ENCODE results near the gene EPB41L5. TPM values are rescaled to one million over a fixed set of nuclear protein-coding genes. Genes with fewer than 3 reads are reported as not detected.

EPB41L5 gene
- total RNA-seq, 1 experiment from 2014 or later: 34.9 TPM

- Mint-ChIP-seq H3K27me3 (ENCODE audit: low read depth) (peaks cover 37% of the 10 kb centered on the region), H3K27ac (no peak overlapping the region), H3K4me3 (no peak overlapping the region), H3K36me3 (no peaks in the 10 kb centered on the region), H3K4me1 (peaks cover 5% of the 10 kb centered on the region; the same call in 1 of the 2 replicates), H3K9me3 (no peaks in the 10 kb centered on the region)
- ATAC-seq (no peak), DNase-seq (ENCODE audit: low spot score) (no peak)
- POLR2A ChIA-PET: no interaction called here
- CTCF ChIA-PET: interaction anchor here (1.8 kb wide), 1 partner anchor 84 kb away, joined by 8 read pairs; no protein-coding TSS in a partner anchor
- TF ChIP-seq FOXP1 (CRISPR knock-in tag; IDR thresholded peaks at IDR 0.05; ENCODE audit: borderline replicate concordance) (no peak), SMAD4 (CRISPR knock-in tag; IDR thresholded peaks at IDR 0.05) (no peak), NFATC4 (CRISPR knock-in tag; IDR thresholded peaks at IDR 0.05) (no peak), ZSCAN18 (CRISPR knock-in tag; IDR thresholded peaks at IDR 0.05) (no peak), JUN (CRISPR knock-in tag; IDR thresholded peaks at IDR 0.05) (no peak), AR (CRISPR knock-in tag; IDR thresholded peaks at IDR 0.05) (no peak), CREB1 (CRISPR knock-in tag; IDR thresholded peaks at IDR 0.05) (no peak), KAT7 (CRISPR knock-in tag; IDR thresholded peaks at IDR 0.05; ENCODE audit: borderline replicate concordance) (no peak), STAT6 (CRISPR knock-in tag; conservative IDR thresholded peaks at IDR 0.05; ENCODE audit: low read depth) (no peak), MLX (CRISPR knock-in tag; IDR thresholded peaks at IDR 0.05) (no peak), MAX (CRISPR knock-in tag; IDR thresholded peaks at IDR 0.05) (no peak), ATF6 (CRISPR knock-in tag; IDR thresholded peaks at IDR 0.05) (no peak), HMGA2 (CRISPR knock-in tag; IDR thresholded peaks at IDR 0.05) (no peak), ERG (CRISPR knock-in tag; IDR thresholded peaks at IDR 0.05) (no peak), FOXJ3 (CRISPR knock-in tag; IDR thresholded peaks at IDR 0.05; ENCODE audit: borderline replicate concordance) (no peak), NR2C2 (CRISPR knock-in tag; IDR thresholded peaks at IDR 0.05) (no peak)
These were observed 215.6 kb downstream of the EPB41L5 start for GRCh38 chr2:120228503-120228902.

Other genes starting within 250 kb of the EPB41L5 start
- gene TMEM185B, start 210.3 kb downstream of the EPB41L5 start, total RNA-seq (2021): 9.9 to 14.9 TPM (median 14.3 TPM) in 3 replicates
- gene RALB, start 239.8 kb downstream of the EPB41L5 start, total RNA-seq (2021): 17.1 to 18.0 TPM (median 17.9 TPM) in 3 replicates